IMR-90 (cell line): ENCODE data around the gene PRSS38. TPM values are rescaled to one million over a fixed set of nuclear protein-coding genes. Genes with fewer than 3 reads are reported as not detected.

ENCODE experiments used
- ATAC-seq: fragments of 200-7000 bp; cut with Tn5 transposase; 2 replicates; pipeline ENCODE4 v1.9.1; 2020; ENCODE audit warnings: low read depth, mild to moderate bottlenecking, moderate library complexity
- BruUV-seq: library from RNA; stranded (reverse); fragments of 400-500 nt; replicated peaks from 2 replicates; lab custom pipeline; 2021; lab: Mats Ljungman, UMichigan
- CTCF ChIA-PET: fragments of 300-600 bp; formaldehyde crosslinking; extraction: SDS; loops from one replicate; lab custom pipeline; 2021; ENCODE audit warnings: antibody characterized with exemption; lab: Yijun Ruan, JAX
- POLR2A ChIA-PET: fragments of 300-600 bp; sonication (Branson Sonifier 250); formaldehyde crosslinking; loops from one replicate; lab custom pipeline; 2022; ENCODE audit warnings: antibody characterized with exemption; ENCODE audit not compliant: unreplicated experiment; lab: Charles Lee
- DNase-seq: peaks from one replicate; pipeline ENCODE4 v3.0.0; 2013
- H2AFZ ChIP-seq: replicated peaks from 2 replicates; pipeline ENCODE3; 2013; ENCODE audit warnings: low read length, mild to moderate bottlenecking; ENCODE audit not compliant: poor library complexity
- H2AK5ac ChIP-seq: 2 replicates; pipeline ENCODE4 v1.6.1; 2013; ENCODE audit warnings: low read depth, low read length, inconsistent platforms
- H2AK9ac ChIP-seq: replicated peaks from 2 replicates; pipeline ENCODE3; 2013; ENCODE audit warnings: mild to moderate bottlenecking, low read depth, low read length, moderate library complexity; ENCODE audit not compliant: poor library complexity
- H2BK120ac ChIP-seq: 2 replicates; pipeline ENCODE4 v1.6.1; 2013; ENCODE audit warnings: low read depth, low read length, inconsistent platforms
- H2BK15ac ChIP-seq: 3 replicates; pipeline ENCODE4 v1.6.1; 2013; ENCODE audit warnings: low read depth, low read length, inconsistent platforms
- H2BK20ac ChIP-seq: 2 replicates; pipeline ENCODE4 v1.6.1; 2013; ENCODE audit warnings: low read depth, mild to moderate bottlenecking, inconsistent platforms, low read length, moderate library complexity
- H2BK5ac ChIP-seq: 2 replicates; pipeline ENCODE4 v1.6.1; 2013; ENCODE audit warnings: mild to moderate bottlenecking, low read depth, low read length, inconsistent platforms; ENCODE audit not compliant: poor library complexity, severe bottlenecking
- H3K14ac ChIP-seq: replicated peaks from 2 replicates; pipeline ENCODE4 v1.6.1; 2013; ENCODE audit warnings: low read depth, low read length, inconsistent platforms
- H3K18ac ChIP-seq: 2 replicates; pipeline ENCODE4 v1.6.1; 2013; ENCODE audit warnings: low read depth, low read length, control low read depth
- H3K23ac ChIP-seq: 2 replicates; pipeline ENCODE4 v1.6.1; 2013; ENCODE audit warnings: low read depth, low read length, inconsistent platforms
- H3K27ac ChIP-seq: 2 replicates; pipeline ENCODE4 v1.5.1; 2013; ENCODE audit warnings: mild to moderate bottlenecking, control low read depth, low read length; ENCODE audit not compliant: insufficient read depth
- H3K27me3 ChIP-seq: 2 replicates; pipeline ENCODE4 v1.6.1; 2013; ENCODE audit warnings: low read length; ENCODE audit not compliant: control insufficient read depth, insufficient read depth
- H3K36me3 ChIP-seq: 2 replicates; pipeline ENCODE4 v1.6.1; 2013; ENCODE audit warnings: low read length, mixed read lengths; ENCODE audit not compliant: control insufficient read depth, insufficient read depth
- H3K4ac ChIP-seq: 2 replicates; pipeline ENCODE4 v1.6.1; 2013; ENCODE audit warnings: low read depth, low read length, inconsistent platforms
- H3K4me1 ChIP-seq: 2 replicates; pipeline ENCODE4 v1.6.1; 2013; ENCODE audit warnings: low read length, mixed read lengths; ENCODE audit not compliant: control insufficient read depth, insufficient read depth
- H3K4me2 ChIP-seq: 2 replicates; pipeline ENCODE4 v1.6.1; 2013; ENCODE audit warnings: low read depth, mild to moderate bottlenecking, control low read depth, low read length, moderate library complexity
- H3K4me3 ChIP-seq: 2 replicates; pipeline ENCODE4 v1.5.1; 2013; ENCODE audit warnings: low read depth, mild to moderate bottlenecking, control low read depth, low read length, moderate library complexity; ENCODE audit not compliant: insufficient read depth
- H3K56ac ChIP-seq: 2 replicates; pipeline ENCODE4 v1.6.1; 2013; ENCODE audit warnings: low read length, inconsistent platforms; ENCODE audit not compliant: insufficient read depth; ENCODE audit errors: extremely low read depth
- H3K79me1 ChIP-seq, 2 experiments: 2 replicates each; pipeline ENCODE4 v1.6.1; 2013; ENCODE audit warnings: low read length in 2 of 2, inconsistent platforms in 1 of 2, low read depth in 1 of 2
- H3K9ac ChIP-seq: 2 replicates; pipeline ENCODE4 v1.6.1; 2013; ENCODE audit warnings: low read depth, low read length, control low read depth
- H3K9me1 ChIP-seq: 2 replicates; pipeline ENCODE4 v1.6.1; 2013; ENCODE audit warnings: low read length, inconsistent platforms; ENCODE audit not compliant: insufficient read depth
- H3K9me3 ChIP-seq: 2 replicates; pipeline ENCODE4 v1.6.1; 2013; ENCODE audit warnings: low read length; ENCODE audit not compliant: control insufficient read depth, insufficient read depth
- H4K20me1 ChIP-seq: 2 replicates; pipeline ENCODE4 v1.6.1; 2013; ENCODE audit warnings: low read length, inconsistent platforms; ENCODE audit not compliant: insufficient read depth
- H4K5ac ChIP-seq: 2 replicates; pipeline ENCODE4 v1.6.1; 2013; ENCODE audit warnings: mild to moderate bottlenecking, low read depth, low read length, control low read depth
- H4K8ac ChIP-seq, 2 experiments: 2 replicates each; pipeline ENCODE4 v1.6.1; 2013; ENCODE audit warnings: low read depth in 2 of 2, low read length in 2 of 2, control low read depth in 1 of 2, inconsistent platforms in 1 of 2
- H4K91ac ChIP-seq: 2 replicates; pipeline ENCODE4 v1.6.1; 2013; ENCODE audit warnings: low read depth, low read length, inconsistent platforms; ENCODE audit not compliant: insufficient read depth
- BHLHE40 ChIP-seq: fragments of 150-350 bp; IDR thresholded peaks from 2 replicates; pipeline ENCODE4 v1.6.1; 2016; ENCODE audit warnings: mild to moderate bottlenecking, low read depth, low read length
- CEBPB ChIP-seq: IDR thresholded peaks from 2 replicates; pipeline ENCODE4 v1.6.1; 2012; ENCODE audit warnings: low read depth, low read length, improper control_type of control experiment
- MAFK ChIP-seq: IDR thresholded peaks from 2 replicates; pipeline ENCODE4 v1.6.1; 2012; ENCODE audit warnings: low read depth, low read length, improper control_type of control experiment
- MAZ ChIP-seq: IDR thresholded peaks from 2 replicates; pipeline ENCODE4 v1.6.1; 2012; ENCODE audit warnings: low read depth, mild to moderate bottlenecking, low read length, improper control_type of control experiment, moderate library complexity, borderline replicate concordance
- MXI1 ChIP-seq: IDR thresholded peaks from 2 replicates; pipeline ENCODE4 v1.6.1; 2012; ENCODE audit warnings: low read depth, mild to moderate bottlenecking, low read length, moderate library complexity, borderline replicate concordance
- NFE2L2 ChIP-seq: fragments of 150-350 bp; IDR thresholded peaks from 2 replicates; pipeline ENCODE4 v1.6.1; 2016; ENCODE audit warnings: low read depth, mild to moderate bottlenecking, low read length
- POLR2A ChIP-seq: IDR thresholded peaks from 2 replicates; pipeline ENCODE4 v1.6.1; 2012; ENCODE audit warnings: mild to moderate bottlenecking, low read depth, low read length
- RAD21 ChIP-seq: IDR thresholded peaks from 2 replicates; pipeline ENCODE4 v1.6.1; 2012; ENCODE audit warnings: low read length, improper control_type of control experiment
- RCOR1 ChIP-seq: IDR thresholded peaks from 2 replicates; pipeline ENCODE4 v1.6.1; 2012; ENCODE audit warnings: mild to moderate bottlenecking, low read length, improper control_type of control experiment; ENCODE audit not compliant: insufficient replicate concordance
- RFX5 ChIP-seq: IDR thresholded peaks from 2 replicates; pipeline ENCODE4 v1.8.0; 2012; ENCODE audit warnings: low read depth, mild to moderate bottlenecking, low read length, moderate library complexity
- SMC3 ChIP-seq: fragments of 150-350 bp; IDR thresholded peaks from 2 replicates; pipeline ENCODE4 v1.6.1; 2016; ENCODE audit warnings: low read depth, mild to moderate bottlenecking, antibody characterized with exemption, low read length, moderate library complexity
- USF2 ChIP-seq: fragments of 150-350 bp; IDR thresholded peaks from 2 replicates; pipeline ENCODE4 v1.6.1; 2017; ENCODE audit warnings: mild to moderate bottlenecking, antibody characterized with exemption, low read length, low read depth
- dilution Hi-C: fragments of 300-500 bp; cut with HindIII; formaldehyde crosslinking; loops from one replicate; pipeline ENCODE4 v1.14.3; 2018; ENCODE audit warnings: low sequenced_read_pairs; ENCODE audit not compliant: unreplicated experiment
- in situ Hi-C: fragments of 300-500 bp; cut with MboI; formaldehyde crosslinking; loops from 3 replicates; pipeline ENCODE4 v1.14.3; 2019; ENCODE audit warnings: low sequenced_read_pairs, inconsistent platforms, mixed read lengths
- intact Hi-C: fragments of 100-400 bp; cut with micrococcal nuclease; formaldehyde crosslinking; loops from 2 replicates; pipeline ENCODE4 v1.10.0; 2022
- polyA plus RNA-seq, 3 experiments: library from polyadenylated mRNA; depleted of rRNA; stranded (reverse); fragments of >200 nt; gene quantifications; 2 replicates each; pipeline ENCODE4 v1.2.3, GENCODE V29; 2012; ENCODE audit warnings: low replicate concordance in 1 of 3
- total RNA-seq: library from RNA; depleted of rRNA; stranded (reverse); fragments of >200 nt; gene quantifications from 2 replicates; pipeline ENCODE4 v1.2.3, GENCODE V29; 2012
- TF ChIP-seq, protein P1 (sequence below): fragments of 150-350 bp; IDR thresholded peaks from 2 replicates; pipeline ENCODE4 v1.6.1; 2016; ENCODE audit warnings: low read depth, mild to moderate bottlenecking, low read length, moderate library complexity, borderline replicate concordance

PRSS38 gene
- total and polyA plus RNA-seq, 2 of the 4 experiments (the other 2 are of a cell fraction), result not detected

DNA sequence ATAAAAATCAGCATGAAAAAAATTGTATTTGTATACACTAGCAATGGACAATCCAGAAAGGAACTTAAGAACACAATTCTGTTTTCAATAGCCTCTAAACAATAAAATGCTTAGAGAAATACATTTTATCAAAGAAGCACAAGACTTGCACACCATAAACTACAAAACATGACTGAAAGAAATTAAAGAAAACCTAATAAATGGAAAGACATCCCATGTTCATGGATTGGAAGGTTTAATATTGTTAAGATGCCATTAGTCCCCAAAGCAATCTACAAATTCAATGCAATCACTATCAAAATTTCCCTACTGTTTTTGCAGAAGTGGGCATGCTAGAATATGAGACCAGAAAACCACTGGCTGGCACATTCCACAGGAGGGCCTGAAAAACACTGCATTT is 49.4 kb downstream of the PRSS38 start:
- POLR2A ChIA-PET, result no interaction called here
- Histone ChIP-seq H3K4ac (no peak overlapping the region), H4K20me1 (no peaks in the 10 kb centered on the region), H2AK9ac (no peak overlapping the region), H2BK20ac (no peak overlapping the region), H3K4me3 (no peak overlapping the region), H3K4me2 (no peak overlapping the region), H3K79me1 (no peaks in the 10 kb centered on the region), H3K18ac (no peak overlapping the region), H3K14ac (no peak overlapping the region), H4K8ac (no peak overlapping the region), H2BK120ac (no peak overlapping the region), H3K9ac (no peak overlapping the region), H3K56ac (no peak overlapping the region), H2AFZ (no peak overlapping the region), H3K27ac (no peak overlapping the region), H3K23ac (no peak overlapping the region), H4K91ac (no peak overlapping the region), H3K4me1 (no peaks in the 10 kb centered on the region), H3K27me3 (no peaks in the 10 kb centered on the region), H3K36me3 (no peaks in the 10 kb centered on the region), H2BK15ac (no peak overlapping the region), H2BK5ac (no peak overlapping the region), H3K9me3 (0 out of 2 replicates have a peak, but pooled peaks cover 2% of the 10 kb centered on the region), H4K5ac (no peak overlapping the region), H2AK5ac (no peak overlapping the region), H3K9me1 (no peaks in the 10 kb centered on the region)
- dilution Hi-C loops, result no loop called here
- ATAC-seq (no peak), DNase-seq (no peak)
- intact Hi-C loops, result no loop called here
- in situ Hi-C loops, result no loop called here
- TF ChIP-seq RFX5 (no peak), USF2 (no peak), RAD21 (no peak), RCOR1 (no peak), CEBPB (no peak), MAFK (no peak), MXI1 (no peak), MAZ (no peak), SMC3 (no peak), POLR2A (no peak), NFE2L2 (no peak), BHLHE40 (no peak)
- TF ChIP-seq, protein P1, sequence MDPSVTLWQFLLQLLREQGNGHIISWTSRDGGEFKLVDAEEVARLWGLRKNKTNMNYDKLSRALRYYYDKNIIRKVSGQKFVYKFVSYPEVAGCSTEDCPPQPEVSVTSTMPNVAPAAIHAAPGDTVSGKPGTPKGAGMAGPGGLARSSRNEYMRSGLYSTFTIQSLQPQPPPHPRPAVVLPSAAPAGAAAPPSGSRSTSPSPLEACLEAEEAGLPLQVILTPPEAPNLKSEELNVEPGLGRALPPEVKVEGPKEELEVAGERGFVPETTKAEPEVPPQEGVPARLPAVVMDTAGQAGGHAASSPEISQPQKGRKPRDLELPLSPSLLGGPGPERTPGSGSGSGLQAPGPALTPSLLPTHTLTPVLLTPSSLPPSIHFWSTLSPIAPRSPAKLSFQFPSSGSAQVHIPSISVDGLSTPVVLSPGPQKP, result no peak
- no TSS peak for BruUV-seq
- CTCF ChIA-PET, result no interaction called here
